ENCODE data around the gene GPC1. TPM values are rescaled to one million over a fixed set of nuclear protein-coding genes. Genes with fewer than 3 reads are reported as not detected.

GPC1 gene
- total RNA-seq, 1 donor from 2014 or later = 4.5 TPM

- H3K4me1 Mint-ChIP-seq (ENCODE audit: unreplicated experiment) = no peaks in the 10 kb centered on the region
- H3K36me3 Mint-ChIP-seq (ENCODE audit: low read depth, unreplicated experiment) = no peaks in the 10 kb centered on the region
- no peaks in the 10 kb centered on the region for H3K9me3 Mint-ChIP-seq (ENCODE audit: unreplicated experiment)
- H3K27ac Mint-ChIP-seq (ENCODE audit: unreplicated experiment) = no peak overlapping the region
- DNase-seq (ENCODE audit: low spot score) = no peak
- H3K27me3 Mint-ChIP-seq (ENCODE audit: unreplicated experiment) = no peaks in the 10 kb centered on the region
- TF ChIP-seq CTCF (IDR thresholded peaks at IDR 0.05; ENCODE audit: unreplicated experiment) = no peak
- no peak overlapping the region for H3K4me3 Mint-ChIP-seq (ENCODE audit: unreplicated experiment)
These were observed 34.2 kb upstream of the GPC1 start for GRCh38 chr2:240401308-240401707.

- Mint-ChIP-seq H3K27me3 (ENCODE audit: unreplicated experiment) (no peaks in the 10 kb centered on the region), H3K36me3 (ENCODE audit: low read depth, unreplicated experiment) (no peaks in the 10 kb centered on the region), H3K4me3 (ENCODE audit: unreplicated experiment) (no peak overlapping the region), H3K9me3 (ENCODE audit: unreplicated experiment) (no peaks in the 10 kb centered on the region), H3K27ac (ENCODE audit: unreplicated experiment) (no peak overlapping the region), H3K4me1 (ENCODE audit: unreplicated experiment) (no peaks in the 10 kb centered on the region)
- no peak for TF ChIP-seq CTCF (IDR thresholded peaks at IDR 0.05; ENCODE audit: unreplicated experiment)
- DNase-seq (ENCODE audit: low spot score) = no peak
These were observed 33.5 kb upstream of the GPC1 start for GRCh38 chr2:240401781-240402551.

- Mint-ChIP-seq H3K9me3 (ENCODE audit: unreplicated experiment) (no peaks in the 10 kb centered on the region), H3K27me3 (ENCODE audit: unreplicated experiment) (no peaks in the 10 kb centered on the region), H3K27ac (ENCODE audit: unreplicated experiment) (no peak overlapping the region), H3K36me3 (ENCODE audit: low read depth, unreplicated experiment) (no peaks in the 10 kb centered on the region), H3K4me1 (ENCODE audit: unreplicated experiment) (no peaks in the 10 kb centered on the region), H3K4me3 (ENCODE audit: unreplicated experiment) (no peak overlapping the region)
- DNase-seq (ENCODE audit: low spot score) = no peak
- TF ChIP-seq CTCF (IDR thresholded peaks at IDR 0.05; ENCODE audit: unreplicated experiment) = no peak
These were observed 32.7 kb upstream of the GPC1 start for GRCh38 chr2:240402566-240403272.

GRCh38 chr2:240403396-240404104, 31.9 kb upstream of the GPC1 start:
- no peaks in the 10 kb centered on the region for H3K4me1 Mint-ChIP-seq (ENCODE audit: unreplicated experiment)
- no peaks in the 10 kb centered on the region for H3K9me3 Mint-ChIP-seq (ENCODE audit: unreplicated experiment)
- no peaks in the 10 kb centered on the region for H3K36me3 Mint-ChIP-seq (ENCODE audit: low read depth, unreplicated experiment)
- no peak overlapping the region for H3K27ac Mint-ChIP-seq (ENCODE audit: unreplicated experiment)
- no peak overlapping the region for H3K4me3 Mint-ChIP-seq (ENCODE audit: unreplicated experiment)
- no peak for DNase-seq (ENCODE audit: low spot score)
- no peaks in the 10 kb centered on the region for H3K27me3 Mint-ChIP-seq (ENCODE audit: unreplicated experiment)
- TF ChIP-seq CTCF (IDR thresholded peaks at IDR 0.05; ENCODE audit: unreplicated experiment) = no peak
